ENCODE results near the gene CAND2.

Gene CAND2

GRCh38 chr3:12798559-12799179, 2.2 kb downstream of the CAND2 start:
- no peak for DNase-seq (ENCODE audit: low read depth, low spot score)
- in situ Hi-C loops (cut with HindIII; ENCODE audit: low sequenced_read_pairs): no loop called here
- H3K4me3 ChIP-seq (ENCODE audit: low read depth, low read length): no peak overlapping the region
- no peak for TF ChIP-seq CTCF (IDR thresholded peaks at IDR 0.05; ENCODE audit: low read depth, low read length)

DNA sequence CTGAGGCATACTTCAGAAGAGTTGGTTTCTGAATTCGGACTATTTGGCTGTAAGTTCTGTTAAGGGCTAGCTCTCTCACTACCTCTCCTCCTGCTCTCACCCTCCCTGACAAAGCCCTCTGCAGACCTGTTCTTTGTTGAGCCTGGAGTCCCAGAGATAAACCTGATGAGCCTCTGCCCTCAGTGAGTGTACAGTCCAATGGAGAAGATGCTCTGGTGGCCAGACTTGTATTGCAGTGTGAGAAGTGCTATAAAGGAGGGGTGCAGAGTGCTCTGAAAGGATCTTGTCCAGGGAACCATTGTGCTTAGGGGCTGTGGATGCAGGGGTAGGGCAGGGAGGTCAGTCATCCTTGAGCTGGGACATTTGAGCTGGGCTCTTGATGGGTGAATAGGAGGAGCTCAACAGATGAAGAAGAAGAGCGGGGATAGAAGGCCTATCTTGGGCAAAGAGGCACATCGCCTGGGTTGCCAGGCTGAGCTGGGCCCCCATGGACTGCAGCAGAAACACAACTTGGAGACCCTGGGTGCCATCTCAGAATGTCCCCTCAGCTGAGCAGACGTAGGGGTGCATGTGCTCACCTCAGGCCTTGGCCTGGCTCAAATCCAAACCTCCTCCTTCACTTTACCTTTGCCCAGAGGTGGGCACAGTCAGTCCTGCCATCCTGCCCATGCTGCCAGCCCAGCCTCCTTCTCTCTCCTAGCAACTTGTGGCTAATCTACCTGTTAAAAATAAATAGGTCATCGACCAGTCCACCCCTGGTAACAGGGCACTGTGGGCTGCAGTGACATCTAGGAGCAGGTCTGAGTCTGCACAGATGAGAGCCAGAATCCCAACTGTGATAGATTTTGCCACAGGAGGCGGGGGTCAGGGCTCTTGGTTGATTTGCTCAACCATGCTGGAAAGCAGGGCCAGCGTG, 3.3 kb downstream of the CAND2 start:
- DNase-seq (ENCODE audit: low read depth, low spot score): no peak
- TF ChIP-seq CTCF (IDR thresholded peaks at IDR 0.05; ENCODE audit: low read depth, low read length): no peak
- in situ Hi-C loops (cut with HindIII; ENCODE audit: low sequenced_read_pairs): no loop called here

DNA sequence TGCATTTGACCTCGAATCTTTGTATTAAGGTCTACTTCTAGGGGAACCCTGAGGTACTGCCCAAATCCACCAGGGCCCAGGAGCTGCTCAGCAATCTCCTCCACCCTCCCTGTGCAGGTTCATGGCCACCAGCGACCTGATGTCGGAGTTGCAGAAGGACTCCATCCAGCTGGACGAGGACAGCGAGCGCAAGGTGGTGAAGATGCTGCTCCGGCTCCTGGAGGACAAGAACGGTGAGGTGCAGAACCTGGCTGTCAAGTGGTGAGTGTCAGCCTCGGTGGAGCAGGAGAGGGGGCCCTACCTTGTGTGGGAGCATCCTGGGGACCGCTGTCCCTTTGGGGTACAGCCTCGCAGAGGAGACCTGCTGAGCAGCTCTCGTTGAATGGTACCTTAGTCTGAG, 6.9 kb downstream of the CAND2 start:
- H3K4me3 ChIP-seq (ENCODE audit: low read depth, low read length): no peak overlapping the region
- TF ChIP-seq CTCF (IDR thresholded peaks at IDR 0.05; ENCODE audit: low read depth, low read length): no peak
- in situ Hi-C loops (cut with HindIII; ENCODE audit: low sequenced_read_pairs): no loop called here
- DNase-seq (ENCODE audit: low read depth, low spot score): no peak

More for the DNA sequence above, 3.3 kb downstream of the CAND2 start:
- H3K4me3 ChIP-seq (ENCODE audit: low read depth, low read length): no peak overlapping the region

DNA sequence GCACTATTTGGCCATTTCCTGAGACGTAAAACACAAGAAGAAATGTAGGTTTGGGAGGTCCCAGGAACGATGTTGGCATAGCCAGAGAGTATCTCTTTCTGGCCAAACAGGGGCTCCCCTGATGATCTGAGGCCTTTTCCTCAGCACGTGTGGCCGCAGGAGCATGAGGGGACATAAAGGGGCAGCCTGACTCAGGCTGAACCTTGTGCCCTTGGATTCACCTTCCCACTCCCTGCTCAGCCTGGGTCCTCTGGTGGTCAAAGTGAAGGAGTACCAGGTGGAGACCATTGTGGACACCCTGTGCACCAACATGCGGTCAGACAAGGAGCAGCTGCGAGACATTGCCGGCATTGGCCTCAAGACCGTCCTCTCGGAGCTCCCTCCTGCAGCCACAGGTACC, 10.6 kb downstream of the CAND2 start:
- DNase-seq (ENCODE audit: low read depth, low spot score): no peak
- no peak for TF ChIP-seq CTCF (IDR thresholded peaks at IDR 0.05; ENCODE audit: low read depth, low read length)
- in situ Hi-C loops (cut with HindIII; ENCODE audit: low sequenced_read_pairs): no loop called here
- H3K4me3 ChIP-seq (ENCODE audit: low read depth, low read length): no peak overlapping the region

- in situ Hi-C loops (cut with HindIII; ENCODE audit: low sequenced_read_pairs): no loop called here
- TF ChIP-seq CTCF (IDR thresholded peaks at IDR 0.05; ENCODE audit: low read depth, low read length): no peak
- H3K4me3 ChIP-seq (ENCODE audit: low read depth, low read length): no peak overlapping the region
- DNase-seq (ENCODE audit: low read depth, low spot score): no peak
Observed at GRCh38 chr3:12807601-12808359, 11.3 kb downstream of the CAND2 start.

GRCh38 chr3:12808587-12808986, 12.1 kb downstream of the CAND2 start:
- TF ChIP-seq CTCF (IDR thresholded peaks at IDR 0.05; ENCODE audit: low read depth, low read length): no peak
- in situ Hi-C loops (cut with HindIII; ENCODE audit: low sequenced_read_pairs): no loop called here
- no peak for DNase-seq (ENCODE audit: low read depth, low spot score)
- H3K4me3 ChIP-seq (ENCODE audit: low read depth, low read length): no peak overlapping the region
